ENCODE results near the gene KLHL15. TPM values are rescaled to one million over a fixed set of nuclear protein-coding genes. Genes with fewer than 3 reads are reported as not detected.
A peak's percentile ranks its signal among the peaks of the same experiment; 100 is the strongest.
"Not testable (repeated sequence)": the region's sequence is repeated elsewhere in the genome, so short reads cannot be mapped to it uniquely, and the experiment has no call there.

KLHL15 gene
- total and polyA plus RNA-seq, 4 donors, result 1.7 to 18.9 (median 3.9) TPM

- Histone ChIP-seq H3K27ac (ENCODE audit: low read depth in 1 of 2, low read length in 1 of 2) (no peak overlapping the region), H3K9me3 (ENCODE audit: control insufficient read depth in 4 of 4, insufficient read depth in 3 of 4, low read length in 3 of 4) (no peaks in the 10 kb centered on the region), H3K9ac (ENCODE audit: insufficient read depth in 1 of 2, low read length in 2 of 2) (no peak overlapping the region), H3K4me3 (no peak overlapping the region), H3K36me3 (ENCODE audit: control insufficient read depth in 4 of 4, insufficient read depth in 4 of 4, low read length in 4 of 4) (peaks cover 0 to 2% (median 0%) of the 10 kb centered on the region in 4 donors), H3K4me1 (ENCODE audit: control insufficient read depth in 5 of 5, insufficient read depth in 5 of 5, low read length in 5 of 5) (peaks cover 0 to 10% (median 0%) of the 10 kb centered on the region in 5 donors), H3K27me3 (ENCODE audit: control insufficient read depth in 3 of 3, insufficient read depth in 3 of 3, low read length in 2 of 3) (peaks cover 0 to 47% (median 30%) of the 10 kb centered on the region in 3 donors)
- TF ChIP-seq CTCF (IDR thresholded peaks at IDR 0.05; ENCODE audit: control extremely low read depth, extremely low read depth), result no peak
- WGBS, 2 donors, result 83 to 91% methylated on average over 2 of the region's 2 CpGs
- no peak for ATAC-seq (ENCODE audit: insufficient read depth, low FRiP score)
- peak in 1 of 3 donors; percentile 10 for DNase-seq
Measured at GRCh38 chrX:23981711-23982110, 45.3 kb downstream of the KLHL15 start.

- H3K27ac ChIP-seq (ENCODE audit: low read depth in 1 of 2, low read length in 1 of 2), result no peak overlapping the region
- WGBS, 2 donors, result 56 to 91% methylated on average over 4 of the region's 4 CpGs
- peaks cover 0 to 10% (median 0%) of the 10 kb centered on the region in 5 donors for H3K4me1 ChIP-seq (ENCODE audit: control insufficient read depth in 5 of 5, insufficient read depth in 5 of 5, low read length in 5 of 5)
- no peak overlapping the region for H3K4me3 ChIP-seq
- peaks cover 0 to 45% (median 29%) of the 10 kb centered on the region in 3 donors for H3K27me3 ChIP-seq (ENCODE audit: control insufficient read depth in 3 of 3, insufficient read depth in 3 of 3, low read length in 2 of 3)
- DNase-seq (no peak), ATAC-seq (ENCODE audit: insufficient read depth, low FRiP score) (no peak)
- H3K9me3 ChIP-seq (ENCODE audit: control insufficient read depth in 4 of 4, insufficient read depth in 3 of 4, low read length in 3 of 4), result no peaks in the 10 kb centered on the region
- H3K36me3 ChIP-seq (ENCODE audit: control insufficient read depth in 4 of 4, insufficient read depth in 4 of 4, low read length in 4 of 4), result peaks cover 0 to 2% (median 0%) of the 10 kb centered on the region in 4 donors
- no peak overlapping the region for H3K9ac ChIP-seq (ENCODE audit: insufficient read depth in 1 of 2, low read length in 2 of 2)
- no peak for TF ChIP-seq CTCF (IDR thresholded peaks at IDR 0.05; ENCODE audit: control extremely low read depth, extremely low read depth)
Measured at GRCh38 chrX:23981222-23981621, 45.8 kb downstream of the KLHL15 start.

- no peak for TF ChIP-seq CTCF (IDR thresholded peaks at IDR 0.05; ENCODE audit: control extremely low read depth, extremely low read depth)
- Histone ChIP-seq H3K36me3 (ENCODE audit: control insufficient read depth in 4 of 4, insufficient read depth in 4 of 4, low read length in 4 of 4) (peaks cover 0 to 2% (median 0%) of the 10 kb centered on the region in 4 donors), H3K9ac (ENCODE audit: insufficient read depth in 1 of 2, low read length in 2 of 2) (no peak overlapping the region), H3K27ac (ENCODE audit: low read depth in 1 of 2, low read length in 1 of 2) (no peak overlapping the region), H3K4me1 (ENCODE audit: control insufficient read depth in 5 of 5, insufficient read depth in 5 of 5, low read length in 5 of 5) (peaks cover 0 to 10% (median 0%) of the 10 kb centered on the region in 5 donors), H3K9me3 (ENCODE audit: control insufficient read depth in 4 of 4, insufficient read depth in 3 of 4, low read length in 3 of 4) (no peaks in the 10 kb centered on the region), H3K27me3 (ENCODE audit: control insufficient read depth in 3 of 3, insufficient read depth in 3 of 3, low read length in 2 of 3) (peaks cover 0 to 42% (median 26%) of the 10 kb centered on the region in 3 donors), H3K4me3 (no peak overlapping the region)
- DNase-seq (peak; percentile 18 to 52 (median 36)), ATAC-seq (ENCODE audit: insufficient read depth, low FRiP score) (no peak)
- 55 to 75% methylated on average over 5 of the region's 5 CpGs for WGBS, 2 donors
Measured at GRCh38 chrX:23980011-23980441, 47.0 kb downstream of the KLHL15 start.

- peak in 2 of 3 donors; percentile 13 to 22 for DNase-seq
- H3K9ac ChIP-seq (ENCODE audit: insufficient read depth in 1 of 2, low read length in 2 of 2), result no peak overlapping the region
- no peaks in the 10 kb centered on the region for H3K9me3 ChIP-seq (ENCODE audit: control insufficient read depth in 4 of 4, insufficient read depth in 3 of 4, low read length in 3 of 4)
- ATAC-seq (ENCODE audit: insufficient read depth, low FRiP score), result no peak
- H3K36me3 ChIP-seq (ENCODE audit: control insufficient read depth in 4 of 4, insufficient read depth in 4 of 4, low read length in 4 of 4), result peaks cover 0 to 2% (median 0%) of the 10 kb centered on the region in 4 donors
- H3K27ac ChIP-seq (ENCODE audit: low read depth in 1 of 2, low read length in 1 of 2), result no peak overlapping the region
- H3K4me3 ChIP-seq, result no peak overlapping the region
- 75 to 83% methylated on average over 4 of the region's 4 CpGs for WGBS, 2 donors
- H3K4me1 ChIP-seq (ENCODE audit: control insufficient read depth in 5 of 5, insufficient read depth in 5 of 5, low read length in 5 of 5), result peaks cover 0 to 10% (median 0%) of the 10 kb centered on the region in 5 donors
- TF ChIP-seq CTCF (IDR thresholded peaks at IDR 0.05; ENCODE audit: control extremely low read depth, extremely low read depth), result no peak
- peaks cover 0 to 32% (median 26%) of the 10 kb centered on the region in 3 donors for H3K27me3 ChIP-seq (ENCODE audit: control insufficient read depth in 3 of 3, insufficient read depth in 3 of 3, low read length in 2 of 3)
Measured at GRCh38 chrX:23978491-23978890, 48.5 kb downstream of the KLHL15 start.

- not testable (repeated sequence) for H3K4me1 ChIP-seq (ENCODE audit: control insufficient read depth in 5 of 5, insufficient read depth in 5 of 5, low read length in 5 of 5); ATAC-seq (ENCODE audit: insufficient read depth, low FRiP score); H3K9me3 ChIP-seq (ENCODE audit: control insufficient read depth in 4 of 4, insufficient read depth in 3 of 4, low read length in 3 of 4); DNase-seq; H3K9ac ChIP-seq (ENCODE audit: insufficient read depth in 1 of 2, low read length in 2 of 2); H3K36me3 ChIP-seq (ENCODE audit: control insufficient read depth in 4 of 4, insufficient read depth in 4 of 4, low read length in 4 of 4); H3K4me3 ChIP-seq; H3K27ac ChIP-seq (ENCODE audit: low read depth in 1 of 2, low read length in 1 of 2)
- 83 to 90% methylated on average over 8 of the region's 8 CpGs for WGBS, 2 donors
- peaks cover 0 to 13% (median 2%) of the 10 kb centered on the region in 3 donors for H3K27me3 ChIP-seq (ENCODE audit: control insufficient read depth in 3 of 3, insufficient read depth in 3 of 3, low read length in 2 of 3)
Measured at GRCh38 chrX:23965630-23966029, 61.4 kb downstream of the KLHL15 start.
